ENCODE measurements around the gene EEF1A2. TPM values are rescaled to one million over a fixed set of nuclear protein-coding genes. Genes with fewer than 3 reads are reported as not detected.

Gene EEF1A2
- total RNA-seq, 1 donor from 2014 or later: 0.67 TPM

DNA sequence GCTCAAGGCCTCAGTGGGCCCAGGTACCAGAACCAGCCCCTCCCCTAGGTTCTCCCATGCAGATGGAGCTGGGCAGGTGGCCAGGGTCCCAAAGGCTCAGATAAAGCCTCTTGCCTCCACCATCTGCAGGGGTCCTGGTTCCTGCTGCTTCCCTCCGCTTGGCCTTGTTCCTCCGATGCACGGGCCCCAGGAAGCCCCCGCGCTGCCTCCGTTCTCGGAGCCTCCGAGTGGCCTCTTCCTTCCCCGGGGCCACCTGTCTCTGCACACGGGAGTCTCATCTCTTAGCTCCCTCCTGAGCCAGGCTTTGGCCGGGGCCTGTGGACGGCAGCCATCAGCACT is 40.2 kb upstream of the EEF1A2 start:
- Histone ChIP-seq H3K4me1 (peaks cover 20% of the 10 kb centered on the region), H3K27me3 (no peaks in the 10 kb centered on the region), H3K4me3 (no peak overlapping the region), H3K9me3 (no peaks in the 10 kb centered on the region), H3K36me3 (no peaks in the 10 kb centered on the region), H3K27ac (no peak overlapping the region)
- ATAC-seq (no peak), DNase-seq (no peak)
- intact Hi-C loops (cut with DNase I): loop anchor here (5.0 kb wide), 1 partner anchor 433 kb away; no protein-coding TSS in a partner anchor
- TF ChIP-seq, protein P1, sequence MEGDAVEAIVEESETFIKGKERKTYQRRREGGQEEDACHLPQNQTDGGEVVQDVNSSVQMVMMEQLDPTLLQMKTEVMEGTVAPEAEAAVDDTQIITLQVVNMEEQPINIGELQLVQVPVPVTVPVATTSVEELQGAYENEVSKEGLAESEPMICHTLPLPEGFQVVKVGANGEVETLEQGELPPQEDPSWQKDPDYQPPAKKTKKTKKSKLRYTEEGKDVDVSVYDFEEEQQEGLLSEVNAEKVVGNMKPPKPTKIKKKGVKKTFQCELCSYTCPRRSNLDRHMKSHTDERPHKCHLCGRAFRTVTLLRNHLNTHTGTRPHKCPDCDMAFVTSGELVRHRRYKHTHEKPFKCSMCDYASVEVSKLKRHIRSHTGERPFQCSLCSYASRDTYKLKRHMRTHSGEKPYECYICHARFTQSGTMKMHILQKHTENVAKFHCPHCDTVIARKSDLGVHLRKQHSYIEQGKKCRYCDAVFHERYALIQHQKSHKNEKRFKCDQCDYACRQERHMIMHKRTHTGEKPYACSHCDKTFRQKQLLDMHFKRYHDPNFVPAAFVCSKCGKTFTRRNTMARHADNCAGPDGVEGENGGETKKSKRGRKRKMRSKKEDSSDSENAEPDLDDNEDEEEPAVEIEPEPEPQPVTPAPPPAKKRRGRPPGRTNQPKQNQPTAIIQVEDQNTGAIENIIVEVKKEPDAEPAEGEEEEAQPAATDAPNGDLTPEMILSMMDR (IDR thresholded peaks at IDR 0.05): no peak

- Histone ChIP-seq H3K4me3 (peak overlapping the region; percentile 51), H3K36me3 (no peaks in the 10 kb centered on the region), H3K9me3 (no peaks in the 10 kb centered on the region), H3K4me1 (peaks cover 20% of the 10 kb centered on the region), H3K27me3 (no peaks in the 10 kb centered on the region), H3K27ac (peak overlapping the region; percentile 87)
- ATAC-seq: peak; percentile 7
- TF ChIP-seq, protein P1 (IDR thresholded peaks at IDR 0.05): peak; percentile 26
- intact Hi-C loops (cut with DNase I): loop anchor here (5.0 kb wide), 1 partner anchor 434 kb away; no protein-coding TSS in a partner anchor
- peak; percentile 89 for DNase-seq
Observed at GRCh38 chr20:63538204-63539091, 39.6 kb upstream of the EEF1A2 start.

- intact Hi-C loops (cut with DNase I): loop anchor here (5.0 kb wide), 1 partner anchor 435 kb away; no protein-coding TSS in a partner anchor
- H3K4me1 ChIP-seq: peaks cover 20% of the 10 kb centered on the region
- TF ChIP-seq, protein P1 (IDR thresholded peaks at IDR 0.05): peak; percentile 98
- DNase-seq (peak; percentile 99), ATAC-seq (peak; percentile 92)
- no peaks in the 10 kb centered on the region for H3K27me3 ChIP-seq
- H3K36me3 ChIP-seq: no peaks in the 10 kb centered on the region
- peak overlapping the region; percentile 51 for H3K4me3 ChIP-seq
- H3K9me3 ChIP-seq: no peaks in the 10 kb centered on the region
- H3K27ac ChIP-seq: peak overlapping the region; percentile 87
Observed at GRCh38 chr20:63537525-63538203, 38.8 kb upstream of the EEF1A2 start.

GRCh38 chr20:63536997-63537524 is 38.2 kb upstream of the EEF1A2 start, which contains the start of gene PTK6:
Gene PTK6 (minus strand): TSS chr20:63537376. CDS start chr20:63537314, 62 bp downstream.
- ATAC-seq (peak; percentile 67), DNase-seq (peak; percentile 93)
- H3K27me3 ChIP-seq: no peaks in the 10 kb centered on the region
- H3K4me1 ChIP-seq: peaks cover 20% of the 10 kb centered on the region
- TF ChIP-seq, protein P1 (IDR thresholded peaks at IDR 0.05): no peak
- H3K36me3 ChIP-seq: no peaks in the 10 kb centered on the region
- no peaks in the 10 kb centered on the region for H3K9me3 ChIP-seq
- peak within 1 kb of the TSS; percentile 51 for H3K4me3 ChIP-seq
- intact Hi-C loops (cut with DNase I): loop anchor here (5.0 kb wide), 1 partner anchor 435 kb away; no protein-coding TSS in a partner anchor
- peak within 1 kb of the TSS; percentile 87 for H3K27ac ChIP-seq

GRCh38 chr20:63536241-63536977 is 37.5 kb upstream of the EEF1A2 start:
- intact Hi-C loops (cut with DNase I): loop anchor here (5.0 kb wide), 1 partner anchor 436 kb away; no protein-coding TSS in a partner anchor
- H3K4me1 ChIP-seq: peaks cover 20% of the 10 kb centered on the region

More at GRCh38 chr20:63536241-63536977, 37.5 kb upstream of the EEF1A2 start:
- Histone ChIP-seq H3K9me3 (no peaks in the 10 kb centered on the region), H3K27ac (peak overlapping the region; percentile 87), H3K36me3 (no peaks in the 10 kb centered on the region), H3K4me3 (peak overlapping the region; percentile 51), H3K27me3 (no peaks in the 10 kb centered on the region)
- TF ChIP-seq, protein P1 (IDR thresholded peaks at IDR 0.05): no peak
- no peak for ATAC-seq
- DNase-seq: no peak
